Keratinocyte (primary cell): Measurements from ENCODE around the gene LRRC28. TPM values are rescaled to one million over a fixed set of nuclear protein-coding genes. Genes with fewer than 3 reads are reported as not detected.
A peak's percentile ranks its signal among the peaks of the same experiment; 100 is the strongest.

ENCODE experiments used
- DNase-seq: peaks from one replicate; pipeline ENCODE4 v3.0.0-alpha.2; 2011; ENCODE audit warnings: low read depth, missing footprints, low spot score
- FAIRE-seq: peaks from 2 replicates; lab custom pipeline; 2011; peaks lifted over from hg19 to GRCh38; lab: Jason Lieb, UNC
- H2AFZ ChIP-seq: 2 replicates; pipeline ENCODE4 v1.6.0; 2012; ENCODE audit warnings: low read length, control low read depth, inconsistent platforms; ENCODE audit not compliant: control insufficient read depth
- H3K27ac ChIP-seq: 2 replicates; pipeline ENCODE4 v1.5.1; 2011; ENCODE audit warnings: low read length; ENCODE audit not compliant: control insufficient read depth, insufficient read depth
- H3K27me3 ChIP-seq: 3 replicates; pipeline ENCODE4 v1.6.0; 2011; ENCODE audit warnings: low read length; ENCODE audit not compliant: control insufficient read depth, insufficient read depth; ENCODE audit errors: extremely low read depth
- H3K36me3 ChIP-seq, 2 experiments: 2 replicates in 1 of 2; 3 replicates in 1 of 2; pipeline ENCODE4 v1.5.1; 2011; ENCODE audit warnings: low read length in 2 of 2, mild to moderate bottlenecking in 1 of 2; ENCODE audit not compliant: control insufficient read depth in 2 of 2, insufficient read depth in 2 of 2; ENCODE audit errors: extremely low read depth in 1 of 2
- H3K4me1 ChIP-seq: 3 replicates; pipeline ENCODE4 v1.5.1; 2011; ENCODE audit warnings: low read length; ENCODE audit not compliant: control insufficient read depth, insufficient read depth; ENCODE audit errors: extremely low read depth
- H3K4me2 ChIP-seq: 3 replicates; pipeline ENCODE4 v1.6.0; 2011; ENCODE audit warnings: low read depth, low read length; ENCODE audit not compliant: control insufficient read depth, insufficient read depth; ENCODE audit errors: extremely low read depth
- H3K4me3 ChIP-seq, 3 experiments: fragments of 200-600 bp in 1 of 3; sonication (generic) in 1 of 3; 2 replicates in 2 of 3; 3 replicates in 1 of 3; pipeline ENCODE4 v1.5.1; 2011 to 2016; ENCODE audit warnings: low read length in 3 of 3, mild to moderate bottlenecking in 3 of 3, control low read depth in 2 of 3, inconsistent platforms in 1 of 3, low read depth in 1 of 3, mixed read lengths in 1 of 3, mixed run types in 1 of 3, moderate library complexity in 1 of 3; ENCODE audit not compliant: control insufficient read depth in 2 of 3, insufficient read depth in 2 of 3; ENCODE audit errors: extremely low read depth in 1 of 3
- H3K79me2 ChIP-seq: 2 replicates; pipeline ENCODE4 v1.6.0; 2012; ENCODE audit warnings: low read length; ENCODE audit not compliant: control insufficient read depth, insufficient read depth
- H3K9ac ChIP-seq: 3 replicates; pipeline ENCODE4 v1.6.0; 2011; ENCODE audit warnings: low read length; ENCODE audit not compliant: control insufficient read depth, insufficient read depth; ENCODE audit errors: extremely low read depth
- H3K9me1 ChIP-seq: 3 replicates; pipeline ENCODE4 v1.6.0; 2011; ENCODE audit warnings: low read length; ENCODE audit not compliant: control insufficient read depth, insufficient read depth; ENCODE audit errors: extremely low read depth
- H3K9me3 ChIP-seq: 2 replicates; pipeline ENCODE4 v1.5.1; 2012; ENCODE audit warnings: low read depth, low read length; ENCODE audit not compliant: control insufficient read depth
- H4K20me1 ChIP-seq: 3 replicates; pipeline ENCODE4 v1.6.0; 2011; ENCODE audit warnings: low read length; ENCODE audit not compliant: control insufficient read depth, insufficient read depth; ENCODE audit errors: extremely low read depth
- EZH2 ChIP-seq: IDR thresholded peaks from one replicate; pipeline ENCODE4 v1.6.1; 2012; ENCODE audit warnings: inconsistent platforms, mild to moderate bottlenecking, low read length, moderate library complexity
- dilution Hi-C: fragments of 300-500 bp; cut with MboI; formaldehyde crosslinking; loops from one replicate; pipeline ENCODE4 v1.7.0; 2020; ENCODE audit warnings: low sequenced_read_pairs; ENCODE audit not compliant: extremely low pct_ligation_motif_present
- polyA minus RNA-seq, 3 experiments: library from RNA; depleted of rRNA, polyadenylated mRNA; stranded (reverse); fragments of >200 nt; gene quantifications; 1 replicate in 1 of 3; 2 replicates in 1 of 3; 3 replicates in 1 of 3; pipeline ENCODE4 v1.2.3, GENCODE V29; 2011
- polyA plus RNA-seq, 5 experiments: library from polyadenylated mRNA; depleted of rRNA in 3 of 5; stranded (reverse) in 3 of 5; stranded (forward) in 1 of 5; unstranded in 1 of 5; fragments of >200 nt; gene quantifications; 1 replicate in 1 of 5; 2 replicates in 3 of 5; 3 replicates in 1 of 5; pipeline versions ENCODE4 v1.2.1 to v1.2.3, GENCODE V29; 2011 to 2012; ENCODE audit warnings: missing spikeins in 2 of 5, low read depth in 1 of 5, low replicate concordance in 1 of 5
- TF ChIP-seq, protein P1 (sequence below), 3 experiments: IDR thresholded peaks in 1 of 3; conservative IDR thresholded peaks in 1 of 3; optimal IDR thresholded peaks in 1 of 3; 2 replicates in 2 of 3; 3 replicates in 1 of 3; pipeline versions ENCODE3 to v1.5.1; 2011; ENCODE audit warnings: low read length in 3 of 3, mild to moderate bottlenecking in 3 of 3, moderate library complexity in 2 of 3, control low read depth in 1 of 3, inconsistent platforms in 1 of 3; ENCODE audit not compliant: insufficient read depth in 2 of 3; ENCODE audit errors: extremely low read depth in 1 of 3

Gene LRRC28
- 19.2 to 25.1 TPM (median 23.3 TPM) in 3 replicates for polyA plus RNA-seq
- 4.9 TPM for polyA plus RNA-seq (2011; ENCODE audit: low read depth)
- polyA plus RNA-seq (2011; cell fraction: cytosol; rRNA removed): 19.6 and 29.9 TPM in 2 replicates
- polyA plus RNA-seq (2011; cell fraction: nucleus; rRNA removed): 8.9 and 11.7 TPM in 2 replicates
- polyA plus RNA-seq (2012; ENCODE audit: low replicate concordance): 11.8 and 12.7 TPM in 2 replicates
- polyA minus RNA-seq: 12.8 to 32.5 TPM (median 26.1 TPM) in 3 replicates
- 13.6 TPM for polyA minus RNA-seq (2011; cell fraction: cytosol; rRNA and poly(A)+ RNA removed)
- 14.0 and 26.8 TPM in 2 replicates for polyA minus RNA-seq (2011; cell fraction: nucleus; rRNA and poly(A)+ RNA removed)

DNA sequence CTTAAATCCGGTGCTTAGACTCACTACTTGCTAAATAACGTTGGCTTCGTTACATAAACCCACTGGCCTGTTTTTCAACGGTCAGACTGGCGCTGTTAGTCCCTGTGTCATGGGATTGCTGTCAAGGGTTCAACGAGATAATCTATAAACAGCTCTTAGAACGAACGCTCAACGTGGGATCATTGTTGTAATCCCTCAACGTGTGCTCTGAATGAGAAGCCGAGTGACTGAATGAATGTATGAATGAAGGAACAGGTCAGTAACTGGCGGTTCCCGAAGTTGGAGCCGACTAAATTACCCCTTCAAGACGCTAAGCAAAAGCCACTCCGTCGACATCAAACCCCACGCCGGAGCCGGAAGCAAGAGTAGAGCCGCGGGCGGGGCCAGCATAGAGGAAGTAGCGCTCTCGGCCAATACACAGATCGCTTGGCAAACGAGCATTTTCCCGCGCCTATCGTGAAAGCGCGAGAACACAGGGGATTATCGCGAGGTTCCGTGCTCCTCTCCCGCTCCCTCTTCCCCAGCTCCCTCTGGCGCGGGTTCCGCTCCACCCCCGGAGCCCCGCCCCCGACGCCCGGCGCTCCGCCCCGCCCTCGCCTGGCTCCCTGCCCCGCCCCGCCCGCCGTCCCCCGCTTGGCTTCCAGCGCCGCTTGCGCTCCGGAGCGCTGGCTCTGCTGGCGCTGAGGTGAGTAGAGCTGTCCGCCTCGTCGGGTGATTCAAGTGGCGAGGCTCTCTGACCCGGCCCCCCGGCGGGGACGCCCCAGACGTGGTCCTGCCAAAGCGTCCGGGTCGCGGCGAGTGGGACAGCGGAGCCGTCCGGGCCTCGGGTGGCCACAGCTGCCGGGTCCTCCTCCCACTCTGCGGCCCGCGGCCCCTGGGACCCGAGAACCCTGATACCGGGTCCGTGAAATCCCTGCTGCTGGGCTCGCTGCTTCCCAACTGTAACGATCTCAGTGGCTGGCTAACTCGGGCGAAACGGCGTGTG is at the start of gene LRRC28:
LRRC28 (plus strand) TSS at position 625 of the 985 bp plus-strand sequence. CDS start 4,477 bp downstream, outside the sequence.
- no peak for TF ChIP-seq EZH2

DNA sequence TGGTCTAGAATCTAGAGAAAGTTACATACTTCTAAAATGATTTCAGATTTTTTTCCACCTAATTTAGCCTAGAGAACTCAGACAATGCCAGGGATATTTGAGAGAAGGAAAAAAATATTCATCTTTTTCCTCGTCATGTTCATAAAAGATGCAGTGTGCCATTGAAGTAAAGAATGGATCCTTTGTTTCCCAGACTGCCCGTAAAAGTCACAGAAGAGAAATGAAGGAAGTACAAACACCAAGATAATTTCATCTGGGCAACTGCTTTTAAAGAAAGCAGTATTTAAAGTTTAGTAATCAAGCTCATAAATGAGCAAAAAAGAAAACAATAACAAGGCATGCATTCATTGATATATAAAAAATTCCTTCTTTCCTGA is 49.1 kb upstream of the LRRC28 start:
- DNase-seq: no peak
- no peaks in the 10 kb centered on the region for H3K9me1 ChIP-seq
- H3K4me3 ChIP-seq: no peak overlapping the region
- TF ChIP-seq, protein P1, sequence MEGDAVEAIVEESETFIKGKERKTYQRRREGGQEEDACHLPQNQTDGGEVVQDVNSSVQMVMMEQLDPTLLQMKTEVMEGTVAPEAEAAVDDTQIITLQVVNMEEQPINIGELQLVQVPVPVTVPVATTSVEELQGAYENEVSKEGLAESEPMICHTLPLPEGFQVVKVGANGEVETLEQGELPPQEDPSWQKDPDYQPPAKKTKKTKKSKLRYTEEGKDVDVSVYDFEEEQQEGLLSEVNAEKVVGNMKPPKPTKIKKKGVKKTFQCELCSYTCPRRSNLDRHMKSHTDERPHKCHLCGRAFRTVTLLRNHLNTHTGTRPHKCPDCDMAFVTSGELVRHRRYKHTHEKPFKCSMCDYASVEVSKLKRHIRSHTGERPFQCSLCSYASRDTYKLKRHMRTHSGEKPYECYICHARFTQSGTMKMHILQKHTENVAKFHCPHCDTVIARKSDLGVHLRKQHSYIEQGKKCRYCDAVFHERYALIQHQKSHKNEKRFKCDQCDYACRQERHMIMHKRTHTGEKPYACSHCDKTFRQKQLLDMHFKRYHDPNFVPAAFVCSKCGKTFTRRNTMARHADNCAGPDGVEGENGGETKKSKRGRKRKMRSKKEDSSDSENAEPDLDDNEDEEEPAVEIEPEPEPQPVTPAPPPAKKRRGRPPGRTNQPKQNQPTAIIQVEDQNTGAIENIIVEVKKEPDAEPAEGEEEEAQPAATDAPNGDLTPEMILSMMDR (optimal IDR thresholded peaks at IDR 0.05 in 1 of 3, IDR thresholded peaks at IDR 0.05 in 1 of 3, conservative IDR thresholded peaks at IDR 0.05 in 1 of 3; ENCODE audit: extremely low read depth in 1 of 3, insufficient read depth in 2 of 3, low read length in 3 of 3): no peak
- no peak for TF ChIP-seq EZH2
- no peak for FAIRE-seq
- H3K9ac ChIP-seq: no peak overlapping the region
- no peak overlapping the region for H3K27ac ChIP-seq
- H3K79me2 ChIP-seq: no peaks in the 10 kb centered on the region
- no peak overlapping the region for H3K4me2 ChIP-seq
- H4K20me1 ChIP-seq: no peaks in the 10 kb centered on the region
- no peaks in the 10 kb centered on the region for H3K27me3 ChIP-seq
- H2AFZ ChIP-seq: no peak overlapping the region
- no peaks in the 10 kb centered on the region for H3K4me1 ChIP-seq
- H3K36me3 ChIP-seq: peaks cover 0 to 4% of the 10 kb centered on the region in 2 experiments
- dilution Hi-C loops: no loop called here
- no peaks in the 10 kb centered on the region for H3K9me3 ChIP-seq

More for the DNA sequence above, at the start of gene LRRC28:
- Histone ChIP-seq H3K27ac (peak within 1 kb of the TSS; percentile 99), H2AFZ (peak within 1 kb of the TSS; percentile 95), H3K9me3 (no peaks in the 10 kb centered on the region), H3K27me3 (no peaks in the 10 kb centered on the region), H3K4me2 (peak within 1 kb of the TSS; percentile 88), H3K4me1 (peaks cover 15% of the 10 kb centered on the region), H3K36me3 (no peaks in the 10 kb centered on the region), H3K9me1 (no peaks in the 10 kb centered on the region), H3K4me3 (peak within 1 kb of the TSS; percentile 74 to 98 (median 95)), H3K79me2 (peaks cover 22% of the 10 kb centered on the region), H3K9ac (peak within 1 kb of the TSS; percentile 97), H4K20me1 (no peaks in the 10 kb centered on the region)
- DNase-seq (peak; percentile 84), FAIRE-seq (peak; percentile 67)
- dilution Hi-C loops: no loop called here
